HFFc6 (cell line): Measurements from ENCODE around the gene CCDC102A. TPM values are rescaled to one million over a fixed set of nuclear protein-coding genes. Genes with fewer than 3 reads are reported as not detected.
A peak's percentile ranks its signal among the peaks of the same experiment; 100 is the strongest.

ENCODE experiments used
- DNase-seq: peaks from one replicate; pipeline ENCODE4 v3.0.0-alpha.2; 2018
- H3K27ac Mint-ChIP-seq: 2 replicates; pipeline ENCODE4 v1.8.0; 2020; ENCODE audit warnings: mild to moderate bottlenecking, mixed read lengths
- H3K27me3 Mint-ChIP-seq: 2 replicates; pipeline ENCODE4 v1.8.0; 2021; ENCODE audit warnings: mild to moderate bottlenecking, moderate library complexity, mixed read lengths; ENCODE audit not compliant: insufficient read depth
- H3K36me3 Mint-ChIP-seq: 2 replicates; pipeline ENCODE4 v1.8.0; 2021; ENCODE audit warnings: low read depth, mixed read lengths
- H3K4me1 Mint-ChIP-seq: 2 replicates; pipeline ENCODE4 v1.8.0; 2020; ENCODE audit warnings: low read depth, mixed read lengths
- H3K4me3 Mint-ChIP-seq: 2 replicates; pipeline ENCODE4 v1.8.0; 2020; ENCODE audit warnings: mild to moderate bottlenecking, moderate library complexity, mixed read lengths
- H3K9me3 Mint-ChIP-seq: 2 replicates; pipeline ENCODE4 v1.8.0; 2020; ENCODE audit warnings: mild to moderate bottlenecking, mixed read lengths
- CTCF ChIP-seq: fragments of 200-600 bp; sonication (generic); IDR thresholded peaks from 2 replicates; pipeline ENCODE4 v1.5.0; 2021; ENCODE audit warnings: antibody characterized with exemption, mild to moderate bottlenecking
- total RNA-seq, 6 experiments: library from RNA; stranded (reverse); fragmentation: NEBNext Ultra II Directional; extraction: Animal tissue kit (Norgen Biotek cat#: 25700); gene quantifications; 2 replicates in 1 of 6; 3 replicates in 5 of 6; pipeline ENCODE4 v1.2.3, GENCODE V29; 2021

The CCDC102A gene
- total RNA-seq, 6 experiments from 2014 or later = 3.6 to 4.6 (median 4.1) TPM

GRCh38 chr16:57489229-57489628 lies 47.1 kb downstream of the CCDC102A start:
- Mint-ChIP-seq H3K27me3 (peaks cover 21% of the 10 kb centered on the region), H3K36me3 (no peaks in the 10 kb centered on the region), H3K4me1 (peaks cover 20% of the 10 kb centered on the region; the same call in 1 of the 2 replicates), H3K9me3 (no peaks in the 10 kb centered on the region), H3K4me3 (no peak overlapping the region), H3K27ac (no peak overlapping the region)
- no peak for TF ChIP-seq CTCF
- no peak for DNase-seq

GRCh38 chr16:57486858-57487834 lies 49.2 kb downstream of the CCDC102A start:
- Mint-ChIP-seq H3K27me3 (peaks cover 11% of the 10 kb centered on the region), H3K9me3 (no peaks in the 10 kb centered on the region), H3K4me1 (peaks cover 20% of the 10 kb centered on the region; the same call in 1 of the 2 replicates), H3K4me3 (peak overlapping the region; percentile 63), H3K27ac (peak overlapping the region; percentile 31; the same call in 1 of the 2 replicates), H3K36me3 (no peaks in the 10 kb centered on the region)
- TF ChIP-seq CTCF = no peak
- DNase-seq = no peak

GRCh38 chr16:57485916-57486857 lies 50.2 kb downstream of the CCDC102A start, which contains the start of gene DOK4:
Gene DOK4 (minus strand): TSS chr16:57486493. CDS start chr16:57479507, 6,986 bp downstream.
- Mint-ChIP-seq H3K9me3 (no peaks in the 10 kb centered on the region), H3K27me3 (peaks cover 3% of the 10 kb centered on the region), H3K27ac (peak within 1 kb of the TSS; percentile 43), H3K36me3 (no peaks in the 10 kb centered on the region), H3K4me1 (peaks cover 20% of the 10 kb centered on the region; the same call in 1 of the 2 replicates), H3K4me3 (peak within 1 kb of the TSS; percentile 89)
- no peak for TF ChIP-seq CTCF
- peak; percentile 39 for DNase-seq

GRCh38 chr16:57485091-57485915 lies 51.1 kb downstream of the CCDC102A start:
- H3K27me3 Mint-ChIP-seq = peaks cover 2% of the 10 kb centered on the region
- H3K4me3 Mint-ChIP-seq = peak overlapping the region; percentile 89
- H3K4me1 Mint-ChIP-seq = peaks cover 26% of the 10 kb centered on the region
- no peak for TF ChIP-seq CTCF
- peak overlapping the region; percentile 43 for H3K27ac Mint-ChIP-seq
- no peaks in the 10 kb centered on the region for H3K9me3 Mint-ChIP-seq
- no peaks in the 10 kb centered on the region for H3K36me3 Mint-ChIP-seq
- DNase-seq = no peak
